HEK293 (cell line): Measurements from ENCODE around the gene SCGB1C1.
A peak's percentile ranks its signal among the peaks of the same experiment; 100 is the strongest.

ENCODE experiments used
- CTCF ChIA-PET: fragments of 350-600 bp; formaldehyde crosslinking; extraction: SDS; loops from one replicate; lab custom pipeline; 2021; ENCODE audit warnings: antibody characterized with exemption; lab: Yijun Ruan, JAX
- POLR2A ChIA-PET: fragments of 300-600 bp; formaldehyde crosslinking; extraction: SDS; loops from one replicate; lab custom pipeline; 2020; ENCODE audit warnings: antibody characterized with exemption, inconsistent platforms; lab: Yijun Ruan, JAX
- H3K27ac ChIP-seq: fragments of 200-500 bp; sonication (Bioruptor generic); 2 replicates; pipeline ENCODE4 v1.5.1; 2014; ENCODE audit warnings: low read depth, low read length, control low read depth, inconsistent platforms; ENCODE audit errors: extremely low read depth
- H3K36me3 ChIP-seq, 2 experiments: fragments of 200-500 bp in 1 of 2; sonication (Bioruptor generic) in 1 of 2; 1 replicate in 1 of 2; 2 replicates in 1 of 2; pipeline ENCODE4 v1.5.1; 2014 to 2017; ENCODE audit warnings: inconsistent platforms in 2 of 2, low read length in 2 of 2; ENCODE audit not compliant: control insufficient read depth in 2 of 2, insufficient read depth in 1 of 2
- H3K4me1 ChIP-seq: fragments of 200-500 bp; sonication (Bioruptor generic); 2 replicates; pipeline ENCODE4 v1.5.1; 2014; ENCODE audit warnings: mild to moderate bottlenecking, low read length, inconsistent platforms; ENCODE audit not compliant: control insufficient read depth, insufficient read depth
- H3K4me3 ChIP-seq: 2 replicates; pipeline ENCODE4 v1.5.1; 2011; ENCODE audit warnings: low read depth, mild to moderate bottlenecking, control low read depth, low read length, moderate library complexity
- H3K9me3 ChIP-seq: fragments of 200-500 bp; sonication (Bioruptor generic); 2 replicates; pipeline ENCODE4 v1.5.1; 2014; ENCODE audit warnings: low read depth, low read length, inconsistent platforms; ENCODE audit not compliant: control insufficient read depth, insufficient read depth
- EGR2 ChIP-seq: fragments of 450-650 bp; formaldehyde crosslinking; IDR thresholded peaks from 2 replicates; pipeline ENCODE4 v1.5.1; 2016; ENCODE audit warnings: low read depth, missing biosample characterization, missing genetic modification characterization
- GLIS1 ChIP-seq: fragments of 450-650 bp; formaldehyde crosslinking; IDR thresholded peaks from 2 replicates; pipeline ENCODE4 v1.5.1; 2016; ENCODE audit warnings: missing biosample characterization, missing genetic modification characterization
- KLF10 ChIP-seq: fragments of 450-650 bp; IDR thresholded peaks from 2 replicates; pipeline ENCODE4 v1.5.1; 2018; ENCODE audit warnings: missing biosample characterization, mild to moderate bottlenecking, missing genetic modification characterization
- KLF16 ChIP-seq: fragments of 450-650 bp; formaldehyde crosslinking; IDR thresholded peaks from 2 replicates; pipeline ENCODE4 v1.5.1; 2017; ENCODE audit warnings: missing biosample characterization, missing genetic modification characterization
- KLF9 ChIP-seq: fragments of 450-650 bp; formaldehyde crosslinking; IDR thresholded peaks from 2 replicates; pipeline ENCODE4 v1.5.1; 2016; ENCODE audit warnings: missing biosample characterization, missing genetic modification characterization, low read depth
- SP7 ChIP-seq: fragments of 450-650 bp; formaldehyde crosslinking; IDR thresholded peaks from 2 replicates; pipeline ENCODE4 v1.5.1; 2016; ENCODE audit warnings: missing biosample characterization, missing genetic modification characterization
- YY1 ChIP-seq: fragments of 450-650 bp; formaldehyde crosslinking; IDR thresholded peaks from 2 replicates; pipeline ENCODE4 v1.5.1; 2018; ENCODE audit warnings: missing biosample characterization, missing genetic modification characterization
- ZEB2 ChIP-seq: fragments of 450-650 bp; formaldehyde crosslinking; IDR thresholded peaks from 2 replicates; pipeline ENCODE4 v1.5.1; 2016; ENCODE audit warnings: missing biosample characterization, missing genetic modification characterization
- ZFP69B ChIP-seq: fragments of 450-650 bp; formaldehyde crosslinking; IDR thresholded peaks from 2 replicates; pipeline ENCODE4 v1.5.1; 2016; ENCODE audit warnings: missing biosample characterization, missing genetic modification characterization
- ZNF16 ChIP-seq: fragments of 450-650 bp; formaldehyde crosslinking; IDR thresholded peaks from 2 replicates; pipeline ENCODE4 v1.5.1; 2016; ENCODE audit warnings: low read depth, missing biosample characterization, missing genetic modification characterization
- ZNF2 ChIP-seq: fragments of 450-650 bp; formaldehyde crosslinking; IDR thresholded peaks from 2 replicates; pipeline ENCODE4 v1.5.1; 2016; ENCODE audit warnings: missing biosample characterization, missing genetic modification characterization
- ZNF335 ChIP-seq: fragments of 450-650 bp; formaldehyde crosslinking; conservative IDR thresholded peaks from 2 replicates; pipeline ENCODE4 v1.5.1; 2016; ENCODE audit warnings: missing biosample characterization, missing genetic modification characterization
- ZNF341 ChIP-seq: fragments of 450-650 bp; formaldehyde crosslinking; IDR thresholded peaks from 2 replicates; pipeline ENCODE4; 2016; ENCODE audit warnings: low read depth, missing biosample characterization, missing genetic modification characterization
- ZNF501 ChIP-seq: fragments of 450-650 bp; formaldehyde crosslinking; IDR thresholded peaks from 2 replicates; pipeline ENCODE4 v1.5.1; 2016; ENCODE audit warnings: missing biosample characterization, missing genetic modification characterization
- ZNF623 ChIP-seq: fragments of 450-650 bp; formaldehyde crosslinking; IDR thresholded peaks from 2 replicates; pipeline ENCODE4 v1.5.1; 2016; ENCODE audit warnings: missing biosample characterization, missing genetic modification characterization
- ZSCAN23 ChIP-seq: fragments of 450-650 bp; formaldehyde crosslinking; IDR thresholded peaks from 2 replicates; pipeline ENCODE4 v1.5.1; 2016; ENCODE audit warnings: missing biosample characterization, missing genetic modification characterization
- TF ChIP-seq, protein P1 (sequence below): fragments of 450-650 bp; formaldehyde crosslinking; IDR thresholded peaks from 2 replicates; pipeline ENCODE4 v1.5.1; 2016; ENCODE audit warnings: missing biosample characterization, missing genetic modification characterization
- TF ChIP-seq, protein P2 (sequence below): fragments of 450-650 bp; formaldehyde crosslinking; IDR thresholded peaks from 2 replicates; pipeline ENCODE4 v1.5.1; 2016; ENCODE audit warnings: missing biosample characterization, missing genetic modification characterization
- TF ChIP-seq, protein P3 (sequence below): fragments of 450-650 bp; formaldehyde crosslinking; conservative IDR thresholded peaks from 2 replicates; pipeline ENCODE4 v1.5.1; 2016; ENCODE audit warnings: low read depth, missing biosample characterization, missing genetic modification characterization
- TF ChIP-seq, protein P4 (sequence below): fragments of 450-650 bp; formaldehyde crosslinking; IDR thresholded peaks from 2 replicates; pipeline ENCODE4 v1.5.1; 2016; ENCODE audit warnings: missing biosample characterization, missing genetic modification characterization

SCGB1C1 gene

DNA sequence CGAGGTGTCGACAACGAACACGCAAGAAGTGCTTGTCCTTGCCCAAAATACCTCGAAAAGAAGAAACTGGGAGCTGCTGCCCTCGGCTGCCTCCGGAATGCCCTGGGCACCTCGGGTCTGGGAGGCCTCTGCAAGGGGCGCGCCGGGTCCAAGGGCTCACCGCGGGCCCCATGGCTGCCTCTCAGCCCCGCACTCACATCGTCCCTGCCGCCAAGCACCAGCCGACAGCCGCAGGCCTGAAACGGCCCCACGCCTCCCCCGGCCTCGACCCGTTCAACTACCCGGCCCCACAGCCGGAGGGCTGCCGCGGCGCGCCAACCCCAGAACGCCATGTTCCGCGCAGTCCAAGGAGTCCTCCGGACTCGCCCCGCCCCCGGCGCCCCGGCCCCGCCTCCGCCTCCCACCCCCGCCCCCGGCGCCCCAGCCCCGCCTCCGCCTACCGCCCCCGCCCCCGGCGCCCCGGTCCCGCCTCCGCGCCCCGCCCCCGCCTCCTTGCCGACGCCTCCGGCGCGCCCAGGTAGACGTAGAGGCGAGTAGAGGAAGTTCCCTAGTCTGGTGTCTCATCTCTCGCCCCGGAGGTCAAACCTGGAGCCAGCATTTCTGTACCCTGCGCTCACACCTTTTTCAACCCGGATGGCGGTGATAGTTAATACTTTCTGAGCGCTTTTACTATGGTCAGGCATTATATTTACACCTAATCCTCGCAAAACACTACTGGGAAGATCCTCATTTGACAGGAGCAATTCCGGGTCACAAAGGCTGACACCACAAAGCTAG lies 43.3 kb downstream of the SCGB1C1 start, which contains the start of gene SIRT3 (continued):
- peak; percentile 34; the same call in 1 of the 2 replicates for TF ChIP-seq GLIS1 (tag by site-specific recombination)
- no peak for TF ChIP-seq KLF16 (tag by site-specific recombination)
- 0 out of 2 replicates have a peak, but pooled peaks have one; percentile 18 for TF ChIP-seq ZFP69B (tag by site-specific recombination)
- TF ChIP-seq, protein P1, sequence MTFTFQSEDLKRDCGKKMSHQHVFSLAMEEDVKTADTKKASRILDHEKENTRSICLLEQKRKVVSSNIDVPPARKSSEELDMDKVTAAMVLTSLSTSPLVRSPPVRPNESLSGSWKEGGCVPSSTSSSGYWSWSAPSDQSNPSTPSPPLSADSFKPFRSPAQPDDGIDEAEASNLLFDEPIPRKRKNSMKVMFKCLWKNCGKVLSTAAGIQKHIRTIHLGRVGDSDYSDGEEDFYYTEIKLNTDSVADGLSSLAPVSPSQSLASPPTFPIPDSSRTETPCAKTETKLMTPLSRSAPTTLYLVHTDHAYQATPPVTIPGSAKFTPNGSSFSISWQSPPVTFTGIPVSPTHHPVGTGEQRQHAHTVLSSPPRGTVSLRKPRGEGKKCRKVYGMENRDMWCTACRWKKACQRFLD (tag by site-specific recombination), result no peak
- TF ChIP-seq YY1 (tag by site-specific recombination), result peak; percentile 52; the same call in 1 of the 2 replicates
- TF ChIP-seq ZNF335 (tag by site-specific recombination), result peak; percentile 80
- TF ChIP-seq ZNF2 (tag by site-specific recombination), result no peak; the same call in 1 of the 2 replicates
- TF ChIP-seq, protein P2, sequence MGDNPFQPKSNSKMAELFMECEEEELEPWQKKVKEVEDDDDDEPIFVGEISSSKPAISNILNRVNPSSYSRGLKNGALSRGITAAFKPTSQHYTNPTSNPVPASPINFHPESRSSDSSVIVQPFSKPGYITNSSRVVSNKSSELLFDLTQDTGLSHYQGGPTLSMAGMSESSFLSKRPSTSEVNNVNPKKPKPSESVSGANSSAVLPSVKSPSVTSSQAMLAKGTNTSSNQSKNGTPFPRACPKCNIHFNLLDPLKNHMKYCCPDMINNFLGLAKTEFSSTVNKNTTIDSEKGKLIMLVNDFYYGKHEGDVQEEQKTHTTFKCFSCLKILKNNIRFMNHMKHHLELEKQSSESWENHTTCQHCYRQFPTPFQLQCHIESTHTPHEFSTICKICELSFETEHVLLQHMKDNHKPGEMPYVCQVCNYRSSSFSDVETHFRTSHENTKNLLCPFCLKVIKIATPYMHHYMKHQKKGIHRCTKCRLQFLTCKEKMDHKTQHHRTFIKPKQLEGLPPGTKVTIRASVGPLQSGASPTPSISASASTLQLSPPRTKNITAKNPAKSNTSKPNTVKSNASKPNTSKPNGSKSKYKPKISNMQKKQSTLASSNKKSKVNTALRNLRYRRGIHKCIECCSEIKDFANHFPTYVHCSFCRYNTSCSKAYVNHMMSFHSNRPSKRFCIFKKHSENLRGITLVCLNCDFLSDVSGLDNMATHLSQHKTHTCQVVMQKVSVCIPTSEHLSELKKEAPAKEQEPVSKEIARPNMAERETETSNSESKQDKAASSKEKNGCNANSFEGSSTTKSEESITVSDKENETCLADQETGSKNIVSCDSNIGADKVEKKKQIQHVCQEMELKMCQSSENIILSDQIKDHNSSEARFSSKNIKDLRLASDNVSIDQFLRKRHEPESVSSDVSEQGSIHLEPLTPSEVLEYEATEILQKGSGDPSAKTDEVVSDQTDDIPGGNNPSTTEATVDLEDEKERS, result no peak
- TF ChIP-seq KLF10, result peak; percentile 75; the same call in 1 of the 2 replicates
- TF ChIP-seq SP7 (tag by site-specific recombination), result 0 out of 2 replicates have a peak, but pooled peaks have one; percentile 10
- TF ChIP-seq EGR2 (tag by site-specific recombination), result peak; percentile 7; the same call in 1 of the 2 replicates
- 0 out of 2 replicates have a peak, but pooled peaks have one; percentile 60 for TF ChIP-seq ZEB2 (tag by site-specific recombination)
- no peak for TF ChIP-seq ZNF16 (tag by site-specific recombination)
- TF ChIP-seq, protein P3, sequence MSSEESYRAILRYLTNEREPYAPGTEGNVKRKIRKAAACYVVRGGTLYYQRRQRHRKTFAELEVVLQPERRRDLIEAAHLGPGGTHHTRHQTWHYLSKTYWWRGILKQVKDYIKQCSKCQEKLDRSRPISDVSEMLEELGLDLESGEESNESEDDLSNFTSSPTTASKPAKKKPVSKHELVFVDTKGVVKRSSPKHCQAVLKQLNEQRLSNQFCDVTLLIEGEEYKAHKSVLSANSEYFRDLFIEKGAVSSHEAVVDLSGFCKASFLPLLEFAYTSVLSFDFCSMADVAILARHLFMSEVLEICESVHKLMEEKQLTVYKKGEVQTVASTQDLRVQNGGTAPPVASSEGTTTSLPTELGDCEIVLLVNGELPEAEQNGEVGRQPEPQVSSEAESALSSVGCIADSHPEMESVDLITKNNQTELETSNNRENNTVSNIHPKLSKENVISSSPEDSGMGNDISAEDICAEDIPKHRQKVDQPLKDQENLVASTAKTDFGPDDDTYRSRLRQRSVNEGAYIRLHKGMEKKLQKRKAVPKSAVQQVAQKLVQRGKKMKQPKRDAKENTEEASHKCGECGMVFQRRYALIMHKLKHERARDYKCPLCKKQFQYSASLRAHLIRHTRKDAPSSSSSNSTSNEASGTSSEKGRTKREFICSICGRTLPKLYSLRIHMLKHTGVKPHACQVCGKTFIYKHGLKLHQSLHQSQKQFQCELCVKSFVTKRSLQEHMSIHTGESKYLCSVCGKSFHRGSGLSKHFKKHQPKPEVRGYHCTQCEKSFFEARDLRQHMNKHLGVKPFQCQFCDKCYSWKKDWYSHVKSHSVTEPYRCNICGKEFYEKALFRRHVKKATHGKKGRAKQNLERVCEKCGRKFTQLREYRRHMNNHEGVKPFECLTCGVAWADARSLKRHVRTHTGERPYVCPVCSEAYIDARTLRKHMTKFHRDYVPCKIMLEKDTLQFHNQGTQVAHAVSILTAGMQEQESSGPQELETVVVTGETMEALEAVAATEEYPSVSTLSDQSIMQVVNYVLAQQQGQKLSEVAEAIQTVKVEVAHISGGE (tag by site-specific recombination), result peak; percentile 96; the same call in 1 of the 2 replicates

DNA sequence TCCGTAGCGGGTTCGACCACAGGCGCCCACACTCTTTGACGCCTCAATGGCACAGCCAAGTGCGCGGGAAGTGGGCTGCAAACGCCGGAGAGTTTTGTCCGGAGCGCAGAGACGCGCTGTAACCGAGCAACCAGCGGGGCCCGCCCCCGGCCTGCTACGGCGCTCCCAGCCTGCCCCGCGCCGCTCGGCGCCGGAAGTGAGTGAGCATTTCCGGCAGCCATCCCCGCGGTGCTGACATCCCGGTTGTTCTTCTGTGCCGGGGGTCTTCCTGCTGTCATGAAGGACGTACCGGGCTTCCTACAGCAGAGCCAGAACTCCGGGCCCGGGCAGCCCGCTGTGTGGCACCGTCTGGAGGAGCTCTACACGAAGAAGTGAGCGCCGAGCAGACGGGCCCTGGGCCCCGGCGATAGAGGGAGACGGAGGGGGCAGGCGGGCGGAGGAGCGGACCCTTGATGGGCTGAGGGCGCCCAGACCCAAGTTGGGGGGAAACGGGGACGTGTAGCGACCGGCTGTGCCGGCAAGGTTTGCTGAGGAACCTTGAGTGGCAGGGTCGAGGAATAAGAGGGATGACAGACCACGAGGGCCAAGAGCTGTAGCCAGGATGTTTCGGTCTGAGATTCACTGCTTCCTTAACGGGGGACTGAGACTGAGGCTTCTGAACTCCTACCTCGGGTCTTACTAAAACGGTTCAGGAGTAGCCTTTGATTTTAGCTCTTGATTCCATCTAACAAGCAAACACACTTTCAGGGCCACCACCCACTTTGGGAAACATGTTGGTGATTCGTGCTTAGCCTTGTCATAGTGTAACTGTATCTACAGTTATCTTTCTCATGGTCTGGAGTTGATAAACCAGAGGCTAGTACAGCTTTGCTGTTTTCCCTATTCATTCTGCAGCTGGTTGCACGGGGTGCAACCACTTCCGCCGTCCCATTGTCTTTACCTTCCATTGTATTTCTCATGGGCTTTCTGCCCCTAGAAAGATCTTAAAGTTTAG lies 44.2 kb downstream of the SCGB1C1 start, which contains the start of gene PSMD13:
Gene PSMD13, plus strand, starts transcription at position 203 of the 994 bp plus-strand sequence. Its CDS starts 74 bp downstream, at position 277.
- no peaks in the 10 kb centered on the region for H3K9me3 ChIP-seq
- no peaks in the 10 kb centered on the region for H3K4me1 ChIP-seq
- ChIA-PET CTCF (interaction anchor here (1.3 to 3.4 kb wide), 3 partner anchors 14 to 211 kb away, joined by 4 to 35 read pairs (median 6); no protein-coding TSS in a partner anchor), POLR2A (interaction anchor here (3.5 kb wide), 1 partner anchor 30 kb away, joined by 13 read pairs; the partner anchor contains the start of genes BET1L and RIC8A)
- H3K36me3 ChIP-seq, result peaks cover 4 to 37% of the 10 kb centered on the region in 2 experiments; a peak in 1 of 3 replicates
- H3K4me3 ChIP-seq, result peak within 1 kb of the TSS; percentile 93
- peak within 1 kb of the TSS; percentile 36; the same call in 1 of the 2 replicates for H3K27ac ChIP-seq
- TF ChIP-seq ZNF501 (tag by site-specific recombination), result no peak
- TF ChIP-seq ZNF341 (tag by site-specific recombination), result peak; percentile 65
- TF ChIP-seq, protein P4, sequence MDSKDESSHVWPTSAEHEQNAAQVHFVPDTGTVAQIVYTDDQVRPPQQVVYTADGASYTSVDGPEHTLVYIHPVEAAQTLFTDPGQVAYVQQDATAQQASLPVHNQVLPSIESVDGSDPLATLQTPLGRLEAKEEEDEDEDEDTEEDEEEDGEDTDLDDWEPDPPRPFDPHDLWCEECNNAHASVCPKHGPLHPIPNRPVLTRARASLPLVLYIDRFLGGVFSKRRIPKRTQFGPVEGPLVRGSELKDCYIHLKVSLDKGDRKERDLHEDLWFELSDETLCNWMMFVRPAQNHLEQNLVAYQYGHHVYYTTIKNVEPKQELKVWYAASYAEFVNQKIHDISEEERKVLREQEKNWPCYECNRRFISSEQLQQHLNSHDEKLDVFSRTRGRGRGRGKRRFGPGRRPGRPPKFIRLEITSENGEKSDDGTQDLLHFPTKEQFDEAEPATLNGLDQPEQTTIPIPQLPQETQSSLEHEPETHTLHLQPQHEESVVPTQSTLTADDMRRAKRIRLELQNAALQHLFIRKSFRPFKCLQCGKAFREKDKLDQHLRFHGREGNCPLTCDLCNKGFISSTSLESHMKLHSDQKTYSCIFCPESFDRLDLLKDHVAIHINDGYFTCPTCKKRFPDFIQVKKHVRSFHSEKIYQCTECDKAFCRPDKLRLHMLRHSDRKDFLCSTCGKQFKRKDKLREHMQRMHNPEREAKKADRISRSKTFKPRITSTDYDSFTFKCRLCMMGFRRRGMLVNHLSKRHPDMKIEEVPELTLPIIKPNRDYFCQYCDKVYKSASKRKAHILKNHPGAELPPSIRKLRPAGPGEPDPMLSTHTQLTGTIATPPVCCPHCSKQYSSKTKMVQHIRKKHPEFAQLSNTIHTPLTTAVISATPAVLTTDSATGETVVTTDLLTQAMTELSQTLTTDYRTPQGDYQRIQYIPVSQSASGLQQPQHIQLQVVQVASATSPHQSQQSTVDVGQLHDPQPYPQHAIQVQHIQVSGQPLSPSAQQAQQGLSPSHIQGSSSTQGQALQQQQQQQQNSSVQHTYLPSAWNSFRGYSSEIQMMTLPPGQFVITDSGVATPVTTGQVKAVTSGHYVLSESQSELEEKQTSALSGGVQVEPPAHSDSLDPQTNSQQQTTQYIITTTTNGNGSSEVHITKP (tag by site-specific recombination), result 0 out of 2 replicates have a peak, but pooled peaks have one; percentile 4
- TF ChIP-seq ZNF623, result no peak
- TF ChIP-seq KLF9 (tag by site-specific recombination), result peak; percentile 66
- peak; percentile 90 for TF ChIP-seq ZNF335 (tag by site-specific recombination)
- no peak for TF ChIP-seq ZSCAN23
- TF ChIP-seq SP7 (tag by site-specific recombination), result 0 out of 2 replicates have a peak, but pooled peaks have one; percentile 17
